HG03469 (cell line): ENCODE results near the gene RASL10B.
"Not testable (repeated sequence)": the region's sequence is repeated elsewhere in the genome, so short reads cannot be mapped to it uniquely, and the experiment has no call there.

Source experiments
- ATAC-seq: cut with Tn5 transposase; IDR thresholded peaks from one replicate; pipeline ENCODE4 v1.9.1; 2021; ENCODE audit warnings: mild to moderate bottlenecking, moderate library complexity, moderate number of reproducible peaks; ENCODE audit not compliant: unreplicated experiment

The RASL10B gene

GRCh38 chr17:35731239-35731916, at the start of gene RASL10B:
Gene RASL10B, plus strand, starts transcription at chr17:35731639. Its CDS starts 3,546 bp downstream, at chr17:35735185.
- no peak for ATAC-seq

GRCh38 chr17:35683591-35683990, 47.8 kb upstream of the RASL10B start:
- ATAC-seq: no peak

GRCh38 chr17:35684055-35684802, 47.2 kb upstream of the RASL10B start:
- ATAC-seq: no peak

GRCh38 chr17:35692512-35693210, 38.8 kb upstream of the RASL10B start:
- ATAC-seq: no peak

- ATAC-seq: no peak
Observed at GRCh38 chr17:35693662-35694061, 37.8 kb upstream of the RASL10B start.

GRCh38 chr17:35694906-35695305, 36.5 kb upstream of the RASL10B start:
- no peak for ATAC-seq

GRCh38 chr17:35695613-35696012, 35.8 kb upstream of the RASL10B start:
- no peak for ATAC-seq

GRCh38 chr17:35698800-35699199, 32.6 kb upstream of the RASL10B start:
- ATAC-seq: no peak

GRCh38 chr17:35700150-35700549, 31.3 kb upstream of the RASL10B start:
- no peak for ATAC-seq

- ATAC-seq: no peak
Observed at GRCh38 chr17:35701491-35701890, 29.9 kb upstream of the RASL10B start.

GRCh38 chr17:35703308-35703707, 28.1 kb upstream of the RASL10B start:
- not testable (repeated sequence) for ATAC-seq

- no peak for ATAC-seq
Observed at GRCh38 chr17:35705230-35705629, 26.2 kb upstream of the RASL10B start.

GRCh38 chr17:35705705-35706104, 25.7 kb upstream of the RASL10B start:
- no peak for ATAC-seq

- no peak for ATAC-seq
Observed at GRCh38 chr17:35708149-35708548, 23.3 kb upstream of the RASL10B start.

- ATAC-seq: no peak
Observed at GRCh38 chr17:35708951-35709350, 22.5 kb upstream of the RASL10B start.

GRCh38 chr17:35709874-35710273, 21.6 kb upstream of the RASL10B start:
- no peak for ATAC-seq

- no peak for ATAC-seq
Observed at GRCh38 chr17:35710950-35711349, 20.5 kb upstream of the RASL10B start.

GRCh38 chr17:35713069-35713728, 18.2 kb upstream of the RASL10B start:
- no peak for ATAC-seq

- no peak for ATAC-seq
Observed at GRCh38 chr17:35714988-35715387, 16.5 kb upstream of the RASL10B start.

GRCh38 chr17:35715416-35715815, 16.0 kb upstream of the RASL10B start:
- no peak for ATAC-seq

- no peak for ATAC-seq
Observed at GRCh38 chr17:35716173-35716572, 15.3 kb upstream of the RASL10B start.
